ENCODE results near the gene GALNTL6.

The GALNTL6 gene

GRCh38 chr4:172521680-172522079 lies 708.5 kb downstream of the GALNTL6 start:
- TF ChIP-seq CTCF (IDR thresholded peaks at IDR 0.05; ENCODE audit: insufficient read depth, low read length, poor library complexity, severe bottlenecking) = no peak
- no peak overlapping the region for H3K4me3 ChIP-seq (replicated peaks; ENCODE audit: low read depth, low read length)
- no peaks in the 10 kb centered on the region for H3K27me3 ChIP-seq (replicated peaks; ENCODE audit: control insufficient read depth, insufficient read depth, low read length)
- no peaks in the 10 kb centered on the region for H3K36me3 ChIP-seq (ENCODE audit: control insufficient read depth, insufficient read depth, low read length)
- no peak for DNase-seq (ENCODE audit: extremely low read depth, insufficient read length)

DNA sequence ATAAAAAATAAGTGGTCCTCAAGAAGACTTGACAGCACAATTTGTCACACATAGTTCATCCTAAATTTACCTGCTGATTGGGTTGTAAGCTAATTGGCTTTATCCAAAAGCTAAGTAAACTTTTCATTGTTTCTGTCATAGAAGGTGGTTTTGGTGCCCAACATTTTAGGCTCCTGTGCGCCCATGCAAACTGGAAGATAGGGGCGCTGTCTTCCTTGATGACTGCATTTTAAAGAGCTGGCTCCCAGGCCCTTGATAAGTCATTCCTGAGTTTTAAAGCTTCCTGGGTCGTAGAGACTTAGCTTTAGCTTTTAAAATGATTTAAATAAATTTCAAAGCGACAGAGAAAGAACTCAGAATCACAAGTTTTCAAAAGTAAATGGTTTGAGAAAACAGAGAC lies 730.0 kb downstream of the GALNTL6 start:
- no peak for TF ChIP-seq CTCF (IDR thresholded peaks at IDR 0.05; ENCODE audit: insufficient read depth, low read length, poor library complexity, severe bottlenecking)
- H3K27me3 ChIP-seq (replicated peaks; ENCODE audit: control insufficient read depth, insufficient read depth, low read length) = no peaks in the 10 kb centered on the region
- no peak for DNase-seq (ENCODE audit: extremely low read depth, insufficient read length)
- no peaks in the 10 kb centered on the region for H3K36me3 ChIP-seq (ENCODE audit: control insufficient read depth, insufficient read depth, low read length)
- no peak overlapping the region for H3K4me3 ChIP-seq (replicated peaks; ENCODE audit: low read depth, low read length)

GRCh38 chr4:172546782-172547181 lies 733.6 kb downstream of the GALNTL6 start:
- TF ChIP-seq CTCF (IDR thresholded peaks at IDR 0.05; ENCODE audit: insufficient read depth, low read length, poor library complexity, severe bottlenecking) = no peak
- Histone ChIP-seq H3K4me3 (replicated peaks; ENCODE audit: low read depth, low read length) (no peak overlapping the region), H3K36me3 (ENCODE audit: control insufficient read depth, insufficient read depth, low read length) (no peaks in the 10 kb centered on the region), H3K27me3 (replicated peaks; ENCODE audit: control insufficient read depth, insufficient read depth, low read length) (no peaks in the 10 kb centered on the region)
- peak; percentile 7 for DNase-seq (ENCODE audit: extremely low read depth, insufficient read length)

DNA sequence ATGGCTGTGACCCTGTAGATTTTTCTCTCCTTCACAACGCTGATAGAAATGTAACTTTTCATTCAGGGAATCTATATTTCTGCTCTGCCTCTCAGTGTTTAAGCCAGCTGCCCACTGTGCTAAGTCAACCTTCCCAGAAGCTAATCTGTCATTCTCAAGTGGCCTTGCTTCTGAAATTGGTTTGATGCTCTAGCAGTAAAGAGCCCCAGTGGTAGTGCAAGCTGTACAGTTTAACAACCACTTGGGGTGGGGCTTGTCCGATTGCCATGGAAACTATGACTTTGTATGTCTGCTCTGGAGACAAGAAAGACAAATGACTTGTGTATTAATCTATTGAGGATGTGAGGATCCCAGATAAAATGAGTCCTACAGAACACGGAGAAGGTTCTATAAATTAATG lies 734.5 kb downstream of the GALNTL6 start:
- no peak for DNase-seq (ENCODE audit: extremely low read depth, insufficient read length)
- H3K36me3 ChIP-seq (ENCODE audit: control insufficient read depth, insufficient read depth, low read length) = no peaks in the 10 kb centered on the region
- H3K27me3 ChIP-seq (replicated peaks; ENCODE audit: control insufficient read depth, insufficient read depth, low read length) = no peaks in the 10 kb centered on the region
- no peak for TF ChIP-seq CTCF (IDR thresholded peaks at IDR 0.05; ENCODE audit: insufficient read depth, low read length, poor library complexity, severe bottlenecking)
- no peak overlapping the region for H3K4me3 ChIP-seq (replicated peaks; ENCODE audit: low read depth, low read length)

GRCh38 chr4:172553216-172553615 lies 740.0 kb downstream of the GALNTL6 start:
- DNase-seq (ENCODE audit: extremely low read depth, insufficient read length) = no peak
- no peaks in the 10 kb centered on the region for H3K36me3 ChIP-seq (ENCODE audit: control insufficient read depth, insufficient read depth, low read length)
- no peak for TF ChIP-seq CTCF (IDR thresholded peaks at IDR 0.05; ENCODE audit: insufficient read depth, low read length, poor library complexity, severe bottlenecking)
- H3K27me3 ChIP-seq (replicated peaks; ENCODE audit: control insufficient read depth, insufficient read depth, low read length) = no peaks in the 10 kb centered on the region
- no peak overlapping the region for H3K4me3 ChIP-seq (replicated peaks; ENCODE audit: low read depth, low read length)

GRCh38 chr4:172554588-172554987 lies 741.4 kb downstream of the GALNTL6 start:
- no peak for DNase-seq (ENCODE audit: extremely low read depth, insufficient read length)
- no peaks in the 10 kb centered on the region for H3K36me3 ChIP-seq (ENCODE audit: control insufficient read depth, insufficient read depth, low read length)
- no peak for TF ChIP-seq CTCF (IDR thresholded peaks at IDR 0.05; ENCODE audit: insufficient read depth, low read length, poor library complexity, severe bottlenecking)
- H3K4me3 ChIP-seq (replicated peaks; ENCODE audit: low read depth, low read length) = no peak overlapping the region
- no peaks in the 10 kb centered on the region for H3K27me3 ChIP-seq (replicated peaks; ENCODE audit: control insufficient read depth, insufficient read depth, low read length)
